NCI-H510A (cell line): ENCODE data around the gene ZNF618.

ENCODE experiments used
- DNase-seq: peaks from one replicate; lab custom pipeline; 2025; lab: John Stamatoyannopoulos, UW

ZNF618 gene

DNA sequence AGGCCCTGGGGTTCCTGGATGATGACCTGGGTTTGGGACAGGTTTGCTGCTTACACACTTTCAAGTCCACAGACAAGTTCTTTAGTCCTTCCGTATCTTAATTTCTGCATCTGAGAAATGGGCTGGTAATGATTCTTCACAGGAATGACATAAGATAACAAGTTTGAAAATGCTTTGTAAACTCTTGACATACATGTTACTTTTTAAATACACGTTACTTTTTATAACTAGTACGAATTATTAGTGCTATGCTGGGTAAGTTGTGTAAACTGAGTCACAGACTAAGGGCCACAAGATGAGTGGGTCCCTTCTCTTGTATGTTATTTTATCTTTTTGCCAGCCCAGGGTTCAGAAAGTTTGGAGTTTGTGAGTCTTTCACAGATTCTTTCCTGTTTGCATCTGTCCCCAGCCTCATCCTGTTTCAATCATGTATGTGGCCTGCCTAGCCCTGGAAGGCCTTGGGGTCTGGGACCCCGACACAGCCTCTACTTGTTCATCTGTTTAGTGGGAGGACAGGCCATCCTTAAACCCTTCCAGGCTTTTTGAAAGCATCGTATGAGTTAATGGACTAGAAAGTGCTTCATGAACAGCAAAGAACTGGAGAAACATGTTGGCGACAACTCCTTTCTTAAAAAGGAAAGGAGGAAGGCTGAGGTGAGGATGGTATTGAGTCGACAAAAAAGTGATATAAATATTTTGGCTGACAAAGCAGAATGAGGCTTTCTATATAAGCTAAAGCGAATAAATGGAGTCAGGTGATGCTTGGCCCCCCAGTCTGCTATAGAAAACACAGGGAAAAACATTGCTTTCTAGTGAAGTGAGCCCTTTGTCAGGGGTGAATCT, 9.3 kb downstream of the ZNF618 start:
- no peak for DNase-seq

DNA sequence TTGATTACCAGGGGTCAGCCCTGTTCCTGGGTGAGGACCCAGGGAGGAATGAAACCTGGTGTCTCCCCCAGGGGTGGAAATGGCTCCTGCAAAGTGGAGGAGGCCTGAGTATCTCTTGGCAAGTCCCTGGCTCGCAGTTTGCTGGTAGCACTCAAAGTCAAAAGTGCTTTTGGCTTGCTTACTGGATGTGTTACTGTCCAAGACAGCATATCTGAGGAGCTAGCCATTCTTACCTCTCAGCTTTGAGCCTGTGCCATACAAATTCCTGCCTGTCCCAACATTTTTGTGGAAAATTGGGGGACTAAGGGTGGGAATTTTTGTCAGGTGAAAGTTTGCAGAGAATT, 9.9 kb downstream of the ZNF618 start:
- DNase-seq: no peak

DNA sequence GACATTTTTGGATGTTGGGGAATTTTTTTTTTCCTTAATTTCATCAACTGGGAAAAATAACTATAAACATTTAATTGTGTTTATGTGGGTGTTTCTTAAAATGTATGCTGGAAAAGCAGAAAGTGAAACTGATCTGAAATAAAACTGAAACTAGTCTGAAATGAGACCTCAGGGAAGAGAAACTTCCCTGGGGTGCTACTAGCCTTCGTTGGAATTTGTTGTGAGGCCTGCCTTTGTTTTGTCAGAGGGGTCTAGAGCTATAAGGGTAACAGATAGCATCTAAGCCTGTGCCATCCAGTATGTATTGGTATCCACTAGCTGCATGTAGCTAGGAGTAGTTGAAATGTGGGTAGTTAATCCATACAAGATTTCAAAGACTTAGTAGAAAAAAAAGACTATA, 10.4 kb downstream of the ZNF618 start:
- DNase-seq: no peak

DNA sequence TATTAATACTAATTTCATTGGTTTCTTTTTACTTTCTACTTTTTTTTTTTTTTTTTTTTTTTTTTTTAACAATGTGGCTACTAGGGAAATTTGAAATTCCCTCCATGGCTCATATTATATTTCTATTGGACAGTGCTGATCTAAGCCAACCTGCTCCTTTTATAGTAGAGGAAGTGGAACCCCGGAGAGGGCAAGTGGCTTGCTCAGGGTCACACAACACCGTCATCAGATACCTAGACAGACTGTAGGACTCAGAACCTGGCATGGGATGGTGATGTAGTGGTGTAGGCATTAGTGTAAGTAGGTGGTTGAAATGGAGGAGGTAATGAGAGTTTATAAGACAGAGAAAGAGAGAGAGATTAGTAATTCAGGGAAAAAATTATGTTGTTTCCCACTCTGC, 10.8 kb downstream of the ZNF618 start:
- no peak for DNase-seq

GRCh38 chr9:113887436-113887835, 11.3 kb downstream of the ZNF618 start:
- no peak for DNase-seq

DNA sequence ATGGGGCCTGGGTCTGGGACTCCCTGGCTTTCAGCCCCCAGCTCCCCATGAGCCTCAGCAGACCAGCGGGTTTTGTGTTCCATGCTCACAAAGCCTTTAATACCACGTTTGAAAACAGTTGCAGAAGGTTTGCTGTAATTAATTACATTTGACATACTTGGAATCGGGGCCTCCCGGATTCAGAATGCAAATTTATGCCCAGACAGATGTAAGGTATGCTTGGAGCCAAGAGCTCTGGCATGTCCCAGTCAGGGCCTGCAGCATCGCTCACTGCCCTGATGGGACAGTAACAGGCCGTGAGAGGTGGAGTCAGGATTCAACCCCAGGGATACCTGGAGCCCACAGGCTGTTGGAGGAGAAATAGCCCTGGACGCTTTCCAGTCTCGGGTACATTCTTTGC, 12.2 kb downstream of the ZNF618 start:
- DNase-seq: no peak

GRCh38 chr9:113888976-113889375, 12.9 kb downstream of the ZNF618 start:
- DNase-seq: no peak

DNA sequence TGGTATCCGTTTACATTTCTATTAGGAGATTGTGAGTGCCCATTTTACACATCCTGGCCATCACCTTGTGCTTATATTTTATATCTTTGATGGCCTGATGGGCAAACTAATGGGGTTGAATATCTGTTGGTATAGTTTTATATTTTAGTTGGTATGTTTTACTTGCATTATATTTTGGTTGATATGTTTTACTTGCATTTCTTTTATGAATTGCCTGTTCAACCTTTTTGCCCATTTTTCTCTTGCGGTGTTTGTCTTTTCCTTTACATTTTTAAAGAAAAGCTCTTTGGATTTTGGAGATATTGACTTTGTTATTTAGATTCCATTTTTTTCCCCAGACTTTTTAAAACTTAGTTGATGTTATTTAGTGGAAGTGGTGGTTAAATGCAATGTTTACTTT, 14.6 kb downstream of the ZNF618 start:
- no peak for DNase-seq

DNA sequence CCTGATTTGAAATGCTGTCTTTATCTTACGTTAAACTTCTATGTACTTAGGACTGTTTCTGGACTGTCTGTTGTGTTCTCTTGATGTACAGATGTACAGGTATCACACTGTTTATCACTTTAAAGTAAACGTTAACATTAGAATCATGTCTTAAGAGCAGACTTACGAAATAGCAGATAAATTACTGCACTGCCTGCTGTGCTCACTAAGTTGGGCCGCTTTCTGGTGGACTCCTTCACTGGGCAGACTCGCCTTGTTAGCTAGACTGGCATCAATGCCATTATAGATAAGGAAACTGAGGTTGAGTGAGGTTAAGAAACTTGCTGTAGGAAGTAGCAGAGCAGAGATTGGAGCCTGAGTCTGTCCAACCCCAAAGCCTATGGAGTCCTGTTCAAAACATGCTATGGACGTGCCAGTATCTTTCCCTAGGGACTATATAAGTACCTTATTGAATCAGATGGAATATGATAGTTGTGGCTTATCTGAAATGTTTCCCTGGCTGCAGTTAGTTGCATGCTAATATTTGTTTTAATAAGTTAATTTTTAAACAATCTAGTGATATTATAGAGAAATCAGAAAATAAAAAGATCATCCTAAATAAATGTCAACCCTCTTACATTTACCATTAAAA, 16.9 kb downstream of the ZNF618 start:
- no peak for DNase-seq

GRCh38 chr9:113894166-113894565, 18.1 kb downstream of the ZNF618 start:
- DNase-seq: no peak

GRCh38 chr9:113895526-113895925, 19.4 kb downstream of the ZNF618 start:
- no peak for DNase-seq

DNA sequence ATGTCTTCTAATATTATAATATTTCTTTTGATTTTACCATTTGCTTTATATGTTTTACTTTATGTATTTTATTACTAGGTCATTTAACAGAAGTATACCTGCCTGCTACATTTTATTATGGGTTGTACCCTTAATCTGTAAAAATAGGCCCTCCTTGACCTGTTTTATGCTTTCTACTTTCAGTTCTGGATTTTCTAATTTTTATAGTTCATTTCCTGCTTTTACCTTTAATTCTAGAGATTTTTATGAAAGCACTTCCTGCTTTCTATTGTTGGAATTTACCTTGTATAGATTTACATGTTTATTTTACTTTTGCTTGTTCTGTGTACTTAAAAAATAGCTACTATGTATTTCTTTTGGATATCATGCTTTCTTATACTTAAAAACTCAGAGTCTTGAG, 20.6 kb downstream of the ZNF618 start:
- DNase-seq: no peak

DNA sequence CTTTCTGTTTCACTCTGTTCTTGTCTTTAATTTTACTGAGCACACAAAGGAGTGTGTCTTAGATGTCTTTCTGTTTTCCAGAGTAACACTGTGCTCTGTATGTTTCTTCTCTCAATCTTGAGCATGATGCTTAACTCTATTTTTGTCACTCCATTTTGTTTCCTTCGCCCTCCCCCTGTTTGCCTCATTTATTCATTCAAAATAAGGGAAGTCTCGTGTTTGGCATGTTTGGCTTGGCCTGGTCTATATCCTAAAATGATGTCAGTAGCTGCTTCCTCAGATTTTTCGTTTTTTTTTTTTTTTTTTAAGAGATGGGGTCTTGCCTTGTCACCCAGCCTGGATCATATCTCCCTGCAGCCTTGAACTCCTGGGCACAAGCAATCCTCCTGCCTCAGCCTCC, 22.0 kb downstream of the ZNF618 start:
- DNase-seq: no peak

DNA sequence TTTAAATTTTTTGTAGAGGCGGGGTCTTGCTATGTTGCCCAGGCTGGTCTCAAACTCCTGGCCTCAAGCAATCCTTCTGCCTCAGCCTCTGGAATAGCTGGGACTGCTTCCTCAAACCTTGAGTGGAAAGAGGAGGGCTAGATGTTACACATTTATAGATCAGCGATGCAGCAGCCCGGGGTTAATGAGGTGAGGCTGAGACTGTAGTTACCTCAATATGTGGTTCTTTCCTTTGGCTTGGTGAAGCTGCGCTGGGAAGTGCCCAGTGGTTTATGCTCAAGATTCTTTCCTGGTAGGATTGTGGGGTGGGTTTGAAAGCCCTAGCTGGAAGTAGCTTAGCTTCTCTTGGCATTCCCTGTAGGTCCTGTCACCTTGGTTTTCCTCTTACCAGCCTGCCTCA, 22.5 kb downstream of the ZNF618 start:
- DNase-seq: no peak

- DNase-seq: no peak
Measured at GRCh38 chr9:113899205-113899604, 23.1 kb downstream of the ZNF618 start.

DNA sequence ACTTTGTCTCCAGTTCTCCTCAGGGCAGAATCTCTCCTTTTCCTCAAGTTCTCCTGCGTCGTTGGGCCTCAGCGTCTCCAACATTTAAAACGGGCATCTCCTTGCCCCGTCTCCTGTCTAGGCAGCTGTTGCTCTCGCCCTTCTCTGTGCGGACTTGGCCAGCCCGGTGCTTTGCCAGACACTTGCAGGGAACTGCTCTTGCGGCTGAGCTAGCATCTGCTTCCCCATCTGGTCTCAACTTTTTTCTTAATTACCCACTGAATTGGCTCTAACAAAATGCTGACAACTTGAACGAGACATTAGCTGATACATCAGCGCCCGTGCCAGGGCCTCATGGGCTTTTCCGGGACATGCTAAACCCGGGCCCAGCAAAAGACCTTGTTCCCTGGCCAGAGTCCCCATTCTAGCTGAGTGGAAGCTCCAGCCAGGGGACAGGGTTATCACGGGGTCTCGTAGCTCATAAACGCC, 25.1 kb downstream of the ZNF618 start:
- no peak for DNase-seq

GRCh38 chr9:113903514-113904077, 27.5 kb downstream of the ZNF618 start:
- DNase-seq: no peak

DNA sequence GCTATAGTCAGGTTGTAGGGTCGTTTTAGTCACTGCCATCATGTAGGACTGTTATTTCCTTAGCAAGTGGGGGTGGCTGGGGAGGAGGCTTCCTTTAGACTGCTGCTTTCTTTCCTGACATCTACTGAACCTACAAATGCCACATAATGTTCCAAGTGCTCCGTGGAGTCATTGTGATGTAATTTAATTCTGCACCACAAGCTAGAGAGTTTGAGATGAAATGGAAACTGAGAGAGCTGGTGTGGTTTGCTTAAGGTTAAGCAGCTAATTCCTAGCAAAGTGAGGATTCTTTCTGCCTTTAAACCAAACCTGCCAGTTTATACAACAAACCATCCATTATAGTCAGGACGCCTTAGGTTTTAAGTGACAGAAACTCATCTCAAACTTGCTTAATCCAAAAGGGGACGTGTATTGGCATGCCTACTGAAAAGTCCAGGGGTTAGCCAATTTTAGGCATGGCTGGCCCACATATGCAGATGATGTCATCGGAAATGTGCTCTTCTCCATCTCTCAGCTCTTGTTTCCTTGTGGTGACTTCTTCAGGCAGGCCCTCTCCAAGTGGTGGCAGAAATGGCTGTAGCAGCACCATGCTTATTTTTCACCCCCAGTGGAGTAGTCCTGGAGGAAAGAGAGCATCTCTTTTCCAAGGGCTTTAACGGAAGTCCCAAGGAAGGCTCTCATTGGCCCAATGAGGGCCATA, 30.5 kb downstream of the ZNF618 start:
- DNase-seq: no peak

GRCh38 chr9:113907282-113907681, 31.2 kb downstream of the ZNF618 start:
- no peak for DNase-seq

DNA sequence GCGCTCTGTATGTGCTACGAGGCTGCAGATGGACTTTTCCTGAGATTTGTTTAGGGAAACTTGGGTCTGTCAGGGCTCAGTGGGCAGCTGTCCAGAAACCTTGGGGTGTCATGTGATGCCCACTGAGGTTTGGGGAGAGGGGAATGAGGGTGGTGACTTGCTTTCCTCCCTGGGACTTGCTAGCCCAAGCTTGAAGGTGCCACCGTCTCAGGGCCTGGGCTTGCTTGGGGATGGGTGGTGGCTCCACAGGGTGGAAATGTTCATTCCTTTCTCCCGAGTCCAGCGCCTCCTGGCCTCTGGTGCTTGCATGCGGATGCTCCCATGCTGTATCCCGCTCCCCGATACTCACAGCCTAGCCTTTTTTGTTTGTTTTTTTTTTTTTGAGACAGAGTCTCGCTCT, 33.3 kb downstream of the ZNF618 start:
- DNase-seq: no peak

DNA sequence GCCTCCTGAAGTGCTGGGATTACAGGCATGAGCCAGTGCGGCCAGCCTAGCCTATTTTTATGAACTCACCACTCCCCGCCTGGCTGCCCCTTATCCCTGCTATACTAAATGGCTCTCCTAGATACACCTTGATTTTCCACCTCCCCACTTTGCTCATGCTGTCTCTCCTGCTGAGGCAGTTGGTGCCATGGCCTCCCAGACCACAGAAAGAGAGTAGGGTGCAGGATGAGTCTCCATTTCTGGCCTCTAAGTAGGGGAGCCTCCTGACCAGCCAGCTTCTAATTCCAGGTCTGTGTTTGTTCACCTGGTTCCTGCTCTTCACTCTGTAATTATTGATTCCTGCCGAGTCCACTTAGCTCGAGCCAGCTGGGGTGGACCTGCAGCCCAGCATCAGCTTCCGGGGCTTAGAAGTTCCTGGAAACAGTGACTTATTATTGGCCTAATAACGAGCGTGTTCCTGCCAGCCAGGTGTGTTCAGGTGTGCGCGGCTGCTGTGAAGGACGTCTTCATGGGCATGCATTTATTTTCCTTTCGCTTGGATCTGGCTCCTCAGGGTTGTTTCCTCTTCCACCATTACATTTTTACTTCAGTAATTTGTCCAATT, 34.0 kb downstream of the ZNF618 start:
- peak; percentile 86 for DNase-seq

GRCh38 chr9:113911850-113912557, 35.9 kb downstream of the ZNF618 start:
- peak; percentile 46 for DNase-seq
